ENCODE results near the gene ARL1.

- no peak for TF ChIP-seq ZBTB44 (tag by site-specific recombination; IDR thresholded peaks at IDR 0.05)
- no peak for TF ChIP-seq ZNF324 (tag by site-specific recombination; IDR thresholded peaks at IDR 0.05)
- TF ChIP-seq ZNF239 (tag by site-specific recombination; IDR thresholded peaks at IDR 0.05): no peak
- TF ChIP-seq CTCF (tag by site-specific recombination; IDR thresholded peaks at IDR 0.05): no peak
- TF ChIP-seq ZNF629 (tag by site-specific recombination; IDR thresholded peaks at IDR 0.05): no peak
- no peak for TF ChIP-seq ZNF16 (tag by site-specific recombination; IDR thresholded peaks at IDR 0.05; ENCODE audit: low read depth)
- TF ChIP-seq, protein P1, sequence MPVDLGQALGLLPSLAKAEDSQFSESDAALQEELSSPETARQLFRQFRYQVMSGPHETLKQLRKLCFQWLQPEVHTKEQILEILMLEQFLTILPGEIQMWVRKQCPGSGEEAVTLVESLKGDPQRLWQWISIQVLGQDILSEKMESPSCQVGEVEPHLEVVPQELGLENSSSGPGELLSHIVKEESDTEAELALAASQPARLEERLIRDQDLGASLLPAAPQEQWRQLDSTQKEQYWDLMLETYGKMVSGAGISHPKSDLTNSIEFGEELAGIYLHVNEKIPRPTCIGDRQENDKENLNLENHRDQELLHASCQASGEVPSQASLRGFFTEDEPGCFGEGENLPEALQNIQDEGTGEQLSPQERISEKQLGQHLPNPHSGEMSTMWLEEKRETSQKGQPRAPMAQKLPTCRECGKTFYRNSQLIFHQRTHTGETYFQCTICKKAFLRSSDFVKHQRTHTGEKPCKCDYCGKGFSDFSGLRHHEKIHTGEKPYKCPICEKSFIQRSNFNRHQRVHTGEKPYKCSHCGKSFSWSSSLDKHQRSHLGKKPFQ (tag by site-specific recombination; IDR thresholded peaks at IDR 0.05): no peak
- no peak for TF ChIP-seq ELK4 (IDR thresholded peaks at IDR 0.05; ENCODE audit: borderline replicate concordance, low read depth, low read length)
- TF ChIP-seq ZNF560 (tag by site-specific recombination; IDR thresholded peaks at IDR 0.05; ENCODE audit: borderline replicate concordance): no peak
- TF ChIP-seq YY1 (tag by site-specific recombination; IDR thresholded peaks at IDR 0.05): no peak
- TF ChIP-seq, protein P2, sequence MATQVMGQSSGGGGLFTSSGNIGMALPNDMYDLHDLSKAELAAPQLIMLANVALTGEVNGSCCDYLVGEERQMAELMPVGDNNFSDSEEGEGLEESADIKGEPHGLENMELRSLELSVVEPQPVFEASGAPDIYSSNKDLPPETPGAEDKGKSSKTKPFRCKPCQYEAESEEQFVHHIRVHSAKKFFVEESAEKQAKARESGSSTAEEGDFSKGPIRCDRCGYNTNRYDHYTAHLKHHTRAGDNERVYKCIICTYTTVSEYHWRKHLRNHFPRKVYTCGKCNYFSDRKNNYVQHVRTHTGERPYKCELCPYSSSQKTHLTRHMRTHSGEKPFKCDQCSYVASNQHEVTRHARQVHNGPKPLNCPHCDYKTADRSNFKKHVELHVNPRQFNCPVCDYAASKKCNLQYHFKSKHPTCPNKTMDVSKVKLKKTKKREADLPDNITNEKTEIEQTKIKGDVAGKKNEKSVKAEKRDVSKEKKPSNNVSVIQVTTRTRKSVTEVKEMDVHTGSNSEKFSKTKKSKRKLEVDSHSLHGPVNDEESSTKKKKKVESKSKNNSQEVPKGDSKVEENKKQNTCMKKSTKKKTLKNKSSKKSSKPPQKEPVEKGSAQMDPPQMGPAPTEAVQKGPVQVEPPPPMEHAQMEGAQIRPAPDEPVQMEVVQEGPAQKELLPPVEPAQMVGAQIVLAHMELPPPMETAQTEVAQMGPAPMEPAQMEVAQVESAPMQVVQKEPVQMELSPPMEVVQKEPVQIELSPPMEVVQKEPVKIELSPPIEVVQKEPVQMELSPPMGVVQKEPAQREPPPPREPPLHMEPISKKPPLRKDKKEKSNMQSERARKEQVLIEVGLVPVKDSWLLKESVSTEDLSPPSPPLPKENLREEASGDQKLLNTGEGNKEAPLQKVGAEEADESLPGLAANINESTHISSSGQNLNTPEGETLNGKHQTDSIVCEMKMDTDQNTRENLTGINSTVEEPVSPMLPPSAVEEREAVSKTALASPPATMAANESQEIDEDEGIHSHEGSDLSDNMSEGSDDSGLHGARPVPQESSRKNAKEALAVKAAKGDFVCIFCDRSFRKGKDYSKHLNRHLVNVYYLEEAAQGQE (tag by site-specific recombination; IDR thresholded peaks at IDR 0.05): no peak
- TF ChIP-seq ZNF837 (tag by site-specific recombination; IDR thresholded peaks at IDR 0.05): no peak
- TF ChIP-seq, protein P3, sequence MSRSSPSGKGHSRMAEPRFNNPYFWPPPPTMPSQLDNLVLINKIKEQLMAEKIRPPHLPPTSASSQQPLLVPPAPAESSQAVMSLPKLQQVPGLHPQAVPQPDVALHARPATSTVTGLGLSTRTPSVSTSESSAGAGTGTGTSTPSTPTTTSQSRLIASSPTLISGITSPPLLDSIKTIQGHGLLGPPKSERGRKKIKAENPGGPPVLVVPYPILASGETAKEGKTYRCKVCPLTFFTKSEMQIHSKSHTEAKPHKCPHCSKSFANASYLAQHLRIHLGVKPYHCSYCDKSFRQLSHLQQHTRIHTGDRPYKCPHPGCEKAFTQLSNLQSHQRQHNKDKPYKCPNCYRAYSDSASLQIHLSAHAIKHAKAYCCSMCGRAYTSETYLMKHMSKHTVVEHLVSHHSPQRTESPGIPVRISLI (tag by site-specific recombination; IDR thresholded peaks at IDR 0.05): no peak
- TF ChIP-seq, protein P4, sequence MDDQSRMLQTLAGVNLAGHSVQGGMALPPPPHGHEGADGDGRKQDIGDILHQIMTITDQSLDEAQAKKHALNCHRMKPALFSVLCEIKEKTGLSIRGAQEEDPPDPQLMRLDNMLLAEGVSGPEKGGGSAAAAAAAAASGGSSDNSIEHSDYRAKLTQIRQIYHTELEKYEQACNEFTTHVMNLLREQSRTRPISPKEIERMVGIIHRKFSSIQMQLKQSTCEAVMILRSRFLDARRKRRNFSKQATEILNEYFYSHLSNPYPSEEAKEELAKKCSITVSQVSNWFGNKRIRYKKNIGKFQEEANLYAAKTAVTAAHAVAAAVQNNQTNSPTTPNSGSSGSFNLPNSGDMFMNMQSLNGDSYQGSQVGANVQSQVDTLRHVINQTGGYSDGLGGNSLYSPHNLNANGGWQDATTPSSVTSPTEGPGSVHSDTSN (CRISPR knock-in tag; IDR thresholded peaks at IDR 0.05): no peak
Observed at GRCh38 chr12:101455685-101456084, 48.1 kb upstream of the ARL1 start.
